SU-DHL-6 (cell line): ENCODE data around the gene TECRL.

Experiments
- CTCF ChIP-seq: fragments of 200-600 bp; sonication (generic); IDR thresholded peaks from one replicate; pipeline ENCODE4 v1.5.1; 2017; ENCODE audit warnings: antibody characterized with exemption, mild to moderate bottlenecking, low read length, moderate library complexity; ENCODE audit not compliant: insufficient read depth, poor library complexity, severe bottlenecking
- EZH2phosphoT487 ChIP-seq: fragments of 200-600 bp; sonication (generic), shearing (Covaris generic); conservative IDR thresholded peaks from 2 replicates; pipeline ENCODE4 v1.6.1; 2018; ENCODE audit warnings: mild to moderate bottlenecking, antibody characterized with exemption, low read length, moderate library complexity, mixed read lengths

GRCh38 chr4:64341711-64342110, 67.5 kb downstream of the TECRL start:
- no peak for TF ChIP-seq CTCF
- TF ChIP-seq EZH2phosphoT487 = no peak
